ENCODE data around the gene MIEF1.

DNA sequence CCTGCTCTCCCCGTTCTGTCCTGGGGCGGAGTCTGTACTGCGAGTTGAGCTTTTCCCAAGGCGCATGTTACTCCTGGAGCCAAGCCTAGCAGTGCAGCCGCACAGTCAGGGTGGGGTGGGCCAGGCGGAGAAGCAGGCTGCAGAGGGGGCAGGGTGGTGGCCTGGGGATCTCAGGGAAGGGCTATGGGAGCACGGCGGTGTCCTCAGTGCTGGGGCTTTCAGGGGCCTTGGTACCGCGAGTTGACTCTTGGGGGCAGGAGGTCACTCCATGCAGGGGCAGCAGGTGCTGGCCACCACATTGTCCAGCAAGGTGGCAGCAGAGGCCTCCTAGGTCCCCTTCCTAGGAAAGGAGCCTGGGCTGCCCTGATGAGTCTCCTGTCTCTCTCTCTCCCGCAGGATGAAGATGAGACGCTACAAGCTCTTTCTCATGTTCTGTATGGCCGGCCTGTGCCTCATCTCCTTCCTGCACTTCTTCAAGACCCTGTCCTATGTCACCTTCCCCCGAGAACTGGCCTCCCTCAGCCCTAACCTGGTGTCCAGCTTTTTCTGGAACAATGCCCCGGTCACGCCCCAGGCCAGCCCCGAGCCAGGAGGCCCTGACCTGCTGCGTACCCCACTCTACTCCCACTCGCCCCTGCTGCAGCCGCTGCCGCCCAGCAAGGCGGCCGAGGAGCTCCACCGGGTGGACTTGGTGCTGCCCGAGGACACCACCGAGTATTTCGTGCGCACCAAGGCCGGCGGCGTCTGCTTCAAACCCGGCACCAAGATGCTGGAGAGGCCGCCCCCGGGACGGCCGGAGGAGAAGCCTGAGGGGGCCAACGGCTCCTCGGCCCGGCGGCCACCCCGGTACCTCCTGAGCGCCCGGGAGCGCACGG lies 14.9 kb upstream of the MIEF1 start:
- TF ChIP-seq, protein P1, sequence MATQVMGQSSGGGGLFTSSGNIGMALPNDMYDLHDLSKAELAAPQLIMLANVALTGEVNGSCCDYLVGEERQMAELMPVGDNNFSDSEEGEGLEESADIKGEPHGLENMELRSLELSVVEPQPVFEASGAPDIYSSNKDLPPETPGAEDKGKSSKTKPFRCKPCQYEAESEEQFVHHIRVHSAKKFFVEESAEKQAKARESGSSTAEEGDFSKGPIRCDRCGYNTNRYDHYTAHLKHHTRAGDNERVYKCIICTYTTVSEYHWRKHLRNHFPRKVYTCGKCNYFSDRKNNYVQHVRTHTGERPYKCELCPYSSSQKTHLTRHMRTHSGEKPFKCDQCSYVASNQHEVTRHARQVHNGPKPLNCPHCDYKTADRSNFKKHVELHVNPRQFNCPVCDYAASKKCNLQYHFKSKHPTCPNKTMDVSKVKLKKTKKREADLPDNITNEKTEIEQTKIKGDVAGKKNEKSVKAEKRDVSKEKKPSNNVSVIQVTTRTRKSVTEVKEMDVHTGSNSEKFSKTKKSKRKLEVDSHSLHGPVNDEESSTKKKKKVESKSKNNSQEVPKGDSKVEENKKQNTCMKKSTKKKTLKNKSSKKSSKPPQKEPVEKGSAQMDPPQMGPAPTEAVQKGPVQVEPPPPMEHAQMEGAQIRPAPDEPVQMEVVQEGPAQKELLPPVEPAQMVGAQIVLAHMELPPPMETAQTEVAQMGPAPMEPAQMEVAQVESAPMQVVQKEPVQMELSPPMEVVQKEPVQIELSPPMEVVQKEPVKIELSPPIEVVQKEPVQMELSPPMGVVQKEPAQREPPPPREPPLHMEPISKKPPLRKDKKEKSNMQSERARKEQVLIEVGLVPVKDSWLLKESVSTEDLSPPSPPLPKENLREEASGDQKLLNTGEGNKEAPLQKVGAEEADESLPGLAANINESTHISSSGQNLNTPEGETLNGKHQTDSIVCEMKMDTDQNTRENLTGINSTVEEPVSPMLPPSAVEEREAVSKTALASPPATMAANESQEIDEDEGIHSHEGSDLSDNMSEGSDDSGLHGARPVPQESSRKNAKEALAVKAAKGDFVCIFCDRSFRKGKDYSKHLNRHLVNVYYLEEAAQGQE (IDR thresholded peaks at IDR 0.05; ENCODE audit: insufficient replicate concordance, low read depth) = no peak
- TF ChIP-seq CTCF (IDR thresholded peaks at IDR 0.05; ENCODE audit: insufficient read depth, low read length) (no peak), SPI1 (IDR thresholded peaks at IDR 0.05; ENCODE audit: borderline replicate concordance, low read depth) (no peak)

All from HL-60 (cell line).